ENCODE results near the gene METTL16.

The METTL16 gene

GRCh38 chr17:2393954-2394749 lies 117.5 kb downstream of the METTL16 start:
- Mint-ChIP-seq H3K27ac (peak overlapping the region; percentile 93), H3K4me3 (peak overlapping the region; percentile 84), H3K4me1 (ENCODE audit: low read depth) (peaks cover 77% of the 10 kb centered on the region), H3K9me3 (no peaks in the 10 kb centered on the region), H3K27me3 (no peaks in the 10 kb centered on the region), H3K36me3 (ENCODE audit: low read depth) (peaks cover 6% of the 10 kb centered on the region)

- peak overlapping the region; percentile 96 for H3K27ac Mint-ChIP-seq
- peaks cover 7% of the 10 kb centered on the region for H3K36me3 Mint-ChIP-seq (ENCODE audit: low read depth)
- no peaks in the 10 kb centered on the region for H3K27me3 Mint-ChIP-seq
- H3K4me3 Mint-ChIP-seq: peak overlapping the region; percentile 83
- H3K9me3 Mint-ChIP-seq: no peaks in the 10 kb centered on the region
- peaks cover 73% of the 10 kb centered on the region for H3K4me1 Mint-ChIP-seq (ENCODE audit: low read depth)
Observed at GRCh38 chr17:2393174-2393953, 118.3 kb downstream of the METTL16 start.

GRCh38 chr17:2392252-2393173 lies 119.2 kb downstream of the METTL16 start:
- Mint-ChIP-seq H3K9me3 (no peaks in the 10 kb centered on the region), H3K4me3 (peak overlapping the region; percentile 99), H3K27me3 (no peaks in the 10 kb centered on the region), H3K36me3 (ENCODE audit: low read depth) (peaks cover 12% of the 10 kb centered on the region), H3K27ac (peak overlapping the region; percentile 99), H3K4me1 (ENCODE audit: low read depth) (peaks cover 65% of the 10 kb centered on the region)

GRCh38 chr17:2391597-2392251 lies 120.0 kb downstream of the METTL16 start:
- Mint-ChIP-seq H3K4me1 (ENCODE audit: low read depth) (peaks cover 57% of the 10 kb centered on the region), H3K27me3 (no peaks in the 10 kb centered on the region), H3K9me3 (no peaks in the 10 kb centered on the region), H3K4me3 (peak overlapping the region; percentile 99), H3K27ac (peak overlapping the region; percentile 99), H3K36me3 (ENCODE audit: low read depth) (peaks cover 12% of the 10 kb centered on the region)

- Mint-ChIP-seq H3K27ac (peak overlapping the region; percentile 21), H3K36me3 (ENCODE audit: low read depth) (peaks cover 12% of the 10 kb centered on the region), H3K9me3 (no peaks in the 10 kb centered on the region), H3K27me3 (no peaks in the 10 kb centered on the region), H3K4me1 (ENCODE audit: low read depth) (peaks cover 43% of the 10 kb centered on the region), H3K4me3 (peak overlapping the region; percentile 4)
Observed at GRCh38 chr17:2390199-2390836, 121.4 kb downstream of the METTL16 start.

- no peaks in the 10 kb centered on the region for H3K27me3 Mint-ChIP-seq
- H3K27ac Mint-ChIP-seq: no peak overlapping the region
- peaks cover 34% of the 10 kb centered on the region for H3K4me1 Mint-ChIP-seq (ENCODE audit: low read depth)
- no peak overlapping the region for H3K4me3 Mint-ChIP-seq
- H3K9me3 Mint-ChIP-seq: no peaks in the 10 kb centered on the region
- peaks cover 12% of the 10 kb centered on the region for H3K36me3 Mint-ChIP-seq (ENCODE audit: low read depth)
Observed at GRCh38 chr17:2388683-2389055, 123.0 kb downstream of the METTL16 start.

GRCh38 chr17:2388020-2388682 lies 123.5 kb downstream of the METTL16 start:
- no peak overlapping the region for H3K27ac Mint-ChIP-seq
- H3K36me3 Mint-ChIP-seq (ENCODE audit: low read depth): peaks cover 12% of the 10 kb centered on the region
- no peaks in the 10 kb centered on the region for H3K27me3 Mint-ChIP-seq
- H3K4me1 Mint-ChIP-seq (ENCODE audit: low read depth): peaks cover 37% of the 10 kb centered on the region
- H3K9me3 Mint-ChIP-seq: no peaks in the 10 kb centered on the region
- no peak overlapping the region for H3K4me3 Mint-ChIP-seq

GRCh38 chr17:2387086-2388019 lies 124.3 kb downstream of the METTL16 start:
- no peak overlapping the region for H3K27ac Mint-ChIP-seq
- peaks cover 11% of the 10 kb centered on the region for H3K36me3 Mint-ChIP-seq (ENCODE audit: low read depth)
- no peak overlapping the region for H3K4me3 Mint-ChIP-seq
- H3K27me3 Mint-ChIP-seq: no peaks in the 10 kb centered on the region
- peaks cover 36% of the 10 kb centered on the region for H3K4me1 Mint-ChIP-seq (ENCODE audit: low read depth)
- no peaks in the 10 kb centered on the region for H3K9me3 Mint-ChIP-seq

GRCh38 chr17:2386400-2387085 lies 125.1 kb downstream of the METTL16 start:
- Mint-ChIP-seq H3K4me3 (no peak overlapping the region), H3K27ac (no peak overlapping the region), H3K36me3 (ENCODE audit: low read depth) (peaks cover 7% of the 10 kb centered on the region), H3K4me1 (ENCODE audit: low read depth) (peaks cover 28% of the 10 kb centered on the region), H3K9me3 (no peaks in the 10 kb centered on the region), H3K27me3 (no peaks in the 10 kb centered on the region)

GRCh38 chr17:2385240-2386210 lies 126.2 kb downstream of the METTL16 start:
- no peak overlapping the region for H3K4me3 Mint-ChIP-seq
- no peak overlapping the region for H3K27ac Mint-ChIP-seq
- no peaks in the 10 kb centered on the region for H3K27me3 Mint-ChIP-seq
- H3K4me1 Mint-ChIP-seq (ENCODE audit: low read depth): peaks cover 17% of the 10 kb centered on the region
- H3K9me3 Mint-ChIP-seq: no peaks in the 10 kb centered on the region
- H3K36me3 Mint-ChIP-seq (ENCODE audit: low read depth): peaks cover 7% of the 10 kb centered on the region

- H3K9me3 Mint-ChIP-seq: no peaks in the 10 kb centered on the region
- H3K4me3 Mint-ChIP-seq: no peak overlapping the region
- peaks cover 7% of the 10 kb centered on the region for H3K36me3 Mint-ChIP-seq (ENCODE audit: low read depth)
- H3K4me1 Mint-ChIP-seq (ENCODE audit: low read depth): peaks cover 8% of the 10 kb centered on the region
- H3K27me3 Mint-ChIP-seq: no peaks in the 10 kb centered on the region
- no peak overlapping the region for H3K27ac Mint-ChIP-seq
Observed at GRCh38 chr17:2384439-2385127, 127.1 kb downstream of the METTL16 start.

All from stimulated activated naive CD8-positive, alpha-beta T cell treated with anti-CD3 and anti-CD28 coated beads, Interleukin-15, Interleukin-2, amounts not matched to agents 100 ng/mL and 50 ng/mL, for 24 hours (primary cell).